NCI-H1694 (cell line): ENCODE measurements around the gene RGS7.

Source experiments
- DNase-seq: peaks from one replicate; lab custom pipeline; 2025; lab: John Stamatoyannopoulos, UW

RGS7 gene

DNA sequence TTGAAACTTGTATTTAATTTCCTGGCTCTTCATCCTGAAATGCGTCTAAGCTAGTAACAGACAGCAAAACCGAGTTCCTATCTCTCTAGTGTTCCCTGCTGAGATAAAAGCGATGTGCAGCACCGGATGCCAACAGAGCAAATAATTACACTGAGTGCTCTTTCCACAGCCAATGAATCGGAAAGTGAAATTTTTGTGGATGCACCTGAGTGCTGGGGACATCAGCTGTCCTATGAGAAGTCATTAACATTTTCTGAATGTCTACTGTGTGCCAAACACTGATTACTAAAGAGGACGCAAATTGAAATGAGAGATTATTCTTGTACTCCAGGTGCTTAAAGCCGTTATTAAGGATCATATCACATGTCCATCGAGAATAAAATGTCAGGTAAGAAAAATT, 278.0 kb downstream of the RGS7 start:
- no peak for DNase-seq

DNA sequence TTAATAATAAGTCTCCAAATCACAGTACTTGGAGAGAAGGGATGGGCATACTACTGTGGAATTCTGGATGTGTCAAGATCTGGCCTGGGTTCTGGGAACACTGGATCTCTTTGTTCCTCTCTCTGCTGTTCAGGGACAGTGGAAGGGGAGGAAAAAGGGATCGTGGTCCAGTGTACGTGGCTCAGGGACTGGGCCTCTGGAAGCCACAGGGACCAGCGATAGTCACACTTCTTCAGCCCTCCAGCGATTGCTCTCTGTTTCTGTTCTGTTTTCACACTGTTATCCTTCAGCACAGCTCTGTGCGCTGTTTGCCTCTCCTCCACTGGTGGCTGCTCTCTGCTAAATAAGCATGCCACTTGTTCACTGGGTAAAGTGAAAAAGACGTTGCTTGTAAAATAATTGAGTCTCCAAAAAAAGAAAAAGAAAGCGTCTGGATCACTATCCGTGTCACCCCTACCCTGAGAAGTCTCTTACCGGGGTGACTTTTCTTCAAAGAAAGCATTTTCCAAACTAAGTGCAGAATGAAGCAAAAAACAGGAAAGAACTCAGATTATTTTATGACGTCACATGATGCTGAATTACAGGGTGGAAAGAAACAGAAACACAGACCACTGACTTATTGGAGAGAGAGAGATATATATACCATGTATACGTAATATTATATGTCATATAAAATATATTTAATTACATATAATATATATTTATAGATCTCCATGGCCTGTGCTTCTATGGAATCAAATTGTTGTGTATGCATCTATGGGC, 279.4 kb downstream of the RGS7 start:
- no peak for DNase-seq

DNA sequence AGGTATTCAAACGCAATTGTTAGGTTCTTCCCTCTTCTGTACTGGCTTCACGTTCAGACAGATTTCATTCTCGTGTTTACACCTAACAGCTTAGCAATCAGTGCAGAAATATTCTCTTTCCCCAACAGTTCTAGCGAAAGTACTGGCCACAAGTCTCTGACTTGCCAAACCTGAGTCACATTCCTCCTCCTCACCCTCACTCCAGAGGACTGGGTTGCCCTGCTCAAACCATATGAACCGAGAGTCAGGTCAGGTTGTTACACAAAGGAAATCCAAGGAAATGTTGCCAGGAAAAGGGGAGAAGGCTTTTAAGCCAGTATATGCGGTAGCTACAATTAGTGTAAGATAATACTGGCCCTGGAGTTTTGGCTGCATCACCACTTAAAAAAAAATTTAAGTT, 282.5 kb downstream of the RGS7 start:
- DNase-seq, result no peak

DNA sequence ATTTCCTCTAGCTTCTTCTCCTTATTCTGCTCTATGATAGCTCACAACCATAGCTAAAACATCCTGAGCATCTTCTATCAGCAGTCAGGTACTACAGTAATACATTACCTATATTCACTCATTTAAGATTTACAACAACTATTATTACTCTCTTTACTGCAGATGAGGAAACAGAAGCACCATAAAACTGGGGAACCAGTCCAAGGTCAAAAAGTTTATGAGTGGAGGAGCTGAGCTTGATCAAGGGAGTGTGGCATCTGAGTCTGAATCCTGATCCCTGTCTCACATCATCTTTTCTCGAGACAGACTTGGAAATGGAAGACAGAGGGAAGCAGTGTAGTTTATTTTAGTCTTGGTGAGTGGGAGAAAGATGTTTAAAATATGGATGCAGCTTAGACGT, 288.6 kb downstream of the RGS7 start:
- no peak for DNase-seq

DNA sequence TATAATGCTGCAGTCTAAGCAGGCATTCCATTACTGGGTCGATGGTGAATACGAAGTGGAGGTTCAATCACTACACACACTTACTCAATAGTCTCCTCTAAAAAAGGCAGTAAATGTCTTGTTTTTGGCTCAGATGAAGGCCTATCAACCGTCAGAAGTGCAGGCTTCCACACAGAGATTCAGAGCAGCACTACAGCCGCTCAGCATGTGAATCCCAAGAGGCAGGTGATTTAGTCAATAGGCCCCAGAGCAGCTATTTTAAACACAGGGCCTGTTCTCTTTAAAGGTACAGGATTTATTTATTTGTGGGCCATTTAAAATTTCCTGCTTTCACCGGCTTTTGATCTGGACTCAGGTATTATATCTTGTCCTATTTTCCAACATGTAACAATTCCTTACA, 293.7 kb downstream of the RGS7 start:
- DNase-seq, result no peak

DNA sequence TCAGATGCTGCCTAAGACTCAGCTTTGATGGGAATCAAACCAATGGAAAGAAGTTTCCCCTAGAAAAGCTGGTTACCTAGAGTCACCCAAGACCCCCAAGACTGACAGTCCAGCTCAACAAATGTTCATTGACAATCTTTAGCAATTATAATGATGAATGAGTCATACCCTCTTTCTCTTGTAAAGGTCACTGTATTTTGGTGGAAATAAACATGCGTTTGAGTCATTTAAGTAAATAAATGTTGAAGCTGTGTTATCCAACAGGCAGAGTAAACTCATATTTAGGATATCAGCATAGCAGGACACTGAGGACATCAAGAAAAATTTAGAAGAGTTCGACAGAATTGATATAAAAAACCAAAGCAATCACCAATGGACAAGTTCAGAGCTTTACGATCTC, 295.9 kb downstream of the RGS7 start:
- no peak for DNase-seq

DNA sequence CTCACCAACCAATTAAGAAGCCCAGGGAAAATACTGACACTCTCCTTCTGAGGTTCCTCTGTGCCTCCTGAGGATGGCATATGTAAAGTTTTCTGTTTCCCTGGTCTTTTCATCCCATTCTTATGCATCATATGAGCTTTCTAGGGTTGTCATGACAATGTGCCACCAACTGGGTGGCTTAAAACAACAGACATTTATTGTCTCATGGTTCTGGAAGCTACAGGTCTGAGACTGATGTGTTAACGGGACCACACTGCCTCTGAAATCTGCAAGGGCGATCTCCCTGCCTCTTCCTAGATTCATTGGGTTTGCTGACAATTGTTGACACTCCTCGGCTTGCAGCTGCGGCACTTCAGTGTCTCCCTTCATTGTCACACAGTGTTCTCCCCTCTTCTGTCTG, 308.4 kb downstream of the RGS7 start:
- no peak for DNase-seq

DNA sequence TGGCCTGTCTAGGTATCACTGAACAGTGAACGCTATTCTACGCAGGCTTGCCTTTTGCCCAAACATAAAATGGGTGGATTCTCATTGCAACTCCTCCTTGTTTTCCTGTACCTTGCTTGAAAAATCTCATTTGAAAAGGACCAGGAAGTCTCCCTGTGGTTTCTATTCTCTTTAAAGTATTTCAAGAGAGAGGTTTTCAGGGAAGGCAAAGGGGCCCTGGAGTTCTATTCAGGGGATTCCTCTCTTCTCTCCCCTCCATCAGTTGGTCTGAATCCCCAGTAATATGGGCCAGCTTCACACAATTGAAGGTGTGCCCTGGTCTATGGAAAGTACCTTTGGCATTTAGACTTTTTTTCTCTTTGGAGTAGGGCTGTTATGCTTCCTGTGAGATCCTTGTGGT, 311.3 kb downstream of the RGS7 start:
- no peak for DNase-seq

DNA sequence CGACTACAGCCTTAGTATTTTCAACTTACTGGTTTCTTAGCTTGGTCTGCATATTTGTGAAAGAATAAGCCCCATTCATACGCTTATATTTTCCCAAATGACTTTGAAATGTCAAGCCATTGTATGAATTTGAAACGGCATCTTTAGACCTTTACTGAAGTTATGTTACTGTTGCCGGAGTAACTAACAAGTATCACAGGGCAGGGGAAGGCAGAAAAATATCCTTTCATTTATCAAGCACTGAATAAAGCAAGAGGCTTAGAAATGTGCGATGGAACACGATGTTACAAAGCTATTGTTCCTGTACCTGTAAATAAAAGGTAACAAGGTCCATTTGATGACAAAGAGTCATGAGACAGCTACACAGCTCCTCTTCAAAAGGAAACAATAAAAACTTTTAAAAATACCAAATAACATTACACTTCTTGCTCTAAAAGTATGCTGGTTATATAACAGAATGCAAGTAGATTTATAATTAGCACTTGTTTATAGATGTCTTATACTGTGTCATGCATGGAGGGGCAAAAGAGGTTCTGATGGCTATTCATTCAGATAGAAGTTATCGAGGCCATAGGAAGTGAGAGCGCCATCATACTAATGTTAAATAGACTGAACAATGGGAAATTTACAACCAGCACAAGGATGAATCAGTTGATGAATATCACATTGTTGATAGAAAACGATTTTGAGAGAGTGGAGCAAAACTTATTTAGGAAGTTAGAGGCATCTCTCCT, 322.6 kb downstream of the RGS7 start:
- DNase-seq, result no peak

DNA sequence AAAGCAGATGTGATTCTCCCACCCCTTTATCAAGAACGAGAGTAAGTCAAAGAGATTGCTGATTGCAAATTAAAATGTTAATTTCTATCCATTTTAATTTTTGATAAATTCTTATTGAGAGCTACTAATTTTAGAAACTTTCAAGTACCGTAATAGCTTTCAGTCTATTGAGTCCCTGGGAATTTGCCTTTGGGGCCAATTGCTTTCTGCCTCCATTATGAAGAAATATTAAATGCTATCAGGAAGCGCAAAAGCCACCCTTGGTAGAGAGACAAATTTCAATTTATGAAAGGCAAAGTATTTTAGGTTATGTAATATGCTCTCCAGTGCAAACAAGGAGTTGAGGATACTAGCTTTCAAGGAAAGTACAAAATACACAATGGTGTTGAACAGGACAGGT, 332.2 kb downstream of the RGS7 start:
- DNase-seq, result no peak

DNA sequence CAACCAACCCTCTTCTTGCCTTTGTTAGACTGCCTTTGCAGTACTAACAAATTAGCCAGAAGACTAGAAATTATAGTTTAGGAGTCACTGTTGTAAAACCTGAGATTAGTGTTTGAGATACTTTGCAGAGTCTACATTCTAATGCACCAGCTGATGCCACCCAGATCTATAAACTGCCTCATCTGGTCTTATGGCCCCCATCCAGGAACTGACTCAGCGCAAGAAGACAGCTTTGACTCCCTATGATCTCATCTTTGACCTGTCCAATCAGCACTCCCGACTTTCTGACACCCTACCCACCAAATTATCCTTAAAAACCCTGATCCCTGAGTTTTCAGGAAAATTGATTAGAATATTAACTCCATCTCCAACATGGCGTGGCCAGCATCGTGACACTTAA, 334.6 kb downstream of the RGS7 start:
- DNase-seq, result no peak

DNA sequence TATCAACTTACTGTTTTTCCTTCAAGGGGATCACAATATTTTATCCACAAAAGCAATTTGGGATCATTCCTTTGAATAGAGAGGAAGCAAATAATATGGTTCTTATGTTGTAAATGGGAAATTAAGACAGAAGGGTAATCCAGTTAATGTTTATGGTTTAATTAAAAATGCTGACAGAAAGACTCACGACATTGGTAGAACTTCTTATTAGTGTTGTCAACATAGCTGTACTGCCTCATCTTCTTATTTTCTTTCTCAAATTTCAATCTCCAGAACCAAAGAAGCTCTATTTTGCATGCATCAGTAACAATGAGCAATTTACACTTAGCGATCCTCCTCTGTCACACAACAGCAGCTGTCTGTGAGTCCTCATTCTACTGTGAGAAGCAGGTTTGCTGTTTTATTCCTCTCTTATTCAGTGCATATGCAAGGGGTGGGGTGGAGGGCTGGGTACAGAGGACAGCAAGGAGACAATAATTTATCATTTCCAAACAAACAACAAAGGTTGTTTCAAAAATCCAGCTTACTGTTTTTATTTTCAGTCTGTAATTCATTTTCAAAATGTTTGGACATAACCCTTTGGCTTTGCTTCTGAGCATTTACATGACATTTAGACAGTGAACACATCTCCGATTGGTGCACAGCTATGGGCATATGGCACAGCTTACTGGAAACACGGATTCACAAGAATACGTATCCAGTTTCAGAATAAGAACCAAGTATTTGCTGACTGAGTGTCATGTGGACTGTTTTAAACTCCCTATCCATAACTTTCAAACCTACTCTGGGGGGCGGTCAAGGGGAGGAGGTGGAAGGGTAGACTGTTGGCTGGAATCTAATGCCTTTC, 335.9 kb downstream of the RGS7 start:
- peak; percentile 40 for DNase-seq

DNA sequence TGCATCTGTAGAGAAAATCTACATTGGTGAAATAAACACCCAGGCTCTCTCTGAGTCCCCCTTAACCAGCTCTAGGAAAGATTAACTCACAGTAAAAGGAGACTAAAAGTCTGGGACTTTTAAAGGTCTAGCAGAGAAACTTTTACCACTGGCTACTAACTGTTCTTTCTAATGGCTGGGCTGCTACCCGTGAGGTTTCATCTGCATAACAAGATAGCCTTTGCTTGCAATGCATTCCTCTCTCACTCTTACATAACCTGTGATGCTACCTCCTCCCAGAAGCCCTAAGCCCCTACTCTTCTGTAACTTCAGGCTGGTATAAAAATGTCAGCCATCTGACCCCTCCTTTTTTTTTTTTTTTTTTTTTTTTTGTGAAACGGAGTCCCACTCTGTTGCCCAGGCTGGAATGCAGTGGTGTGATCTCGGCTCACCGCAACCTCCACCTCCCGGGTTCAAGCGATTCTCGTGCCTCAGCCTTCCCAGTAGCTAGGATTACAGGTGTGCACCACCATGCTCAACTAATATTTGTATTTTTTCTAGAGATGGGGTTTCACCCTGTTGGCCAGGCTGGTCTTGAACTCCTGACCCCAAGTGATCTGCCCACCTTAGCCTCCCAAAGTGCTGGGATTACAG, 344.2 kb downstream of the RGS7 start:
- DNase-seq, result no peak

DNA sequence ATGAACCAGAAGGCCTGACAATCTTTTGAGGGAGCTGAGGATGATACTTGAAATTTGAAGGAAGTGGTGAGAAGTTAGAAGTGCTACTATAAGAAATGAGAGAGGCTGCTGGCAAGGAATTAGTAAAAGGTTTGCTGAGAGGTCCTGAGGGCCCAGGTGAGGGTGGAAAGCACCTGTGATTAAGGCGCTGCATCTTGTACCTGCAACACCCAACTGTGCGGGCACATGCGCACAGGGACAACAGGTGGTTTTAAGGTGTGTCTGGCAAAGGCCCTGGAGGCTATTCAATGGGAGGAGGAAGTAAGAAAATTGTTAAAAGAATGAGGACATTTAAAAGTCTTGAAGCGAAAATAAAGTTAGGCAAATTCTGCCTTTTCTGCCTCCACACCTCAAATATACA, 349.3 kb downstream of the RGS7 start:
- no peak for DNase-seq

DNA sequence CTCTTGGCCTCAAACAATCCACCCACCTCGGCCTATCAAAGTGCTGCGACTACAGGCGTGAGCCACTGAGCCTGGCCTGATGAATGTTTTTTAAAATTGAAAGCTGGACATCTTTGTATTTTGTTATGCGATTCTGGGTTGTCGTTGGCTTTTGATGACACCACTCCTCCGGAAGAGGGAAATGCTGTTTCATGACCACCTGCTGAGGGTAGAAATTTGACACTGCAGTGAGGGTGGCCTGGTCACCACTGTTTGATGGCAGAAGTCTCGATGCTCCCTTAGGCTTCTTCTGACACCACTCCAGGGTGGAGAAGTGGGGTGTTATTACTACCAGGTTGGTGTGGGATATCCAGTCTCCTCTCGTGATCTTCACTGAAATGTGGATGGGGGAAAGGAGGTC, 357.2 kb downstream of the RGS7 start:
- no peak for DNase-seq

DNA sequence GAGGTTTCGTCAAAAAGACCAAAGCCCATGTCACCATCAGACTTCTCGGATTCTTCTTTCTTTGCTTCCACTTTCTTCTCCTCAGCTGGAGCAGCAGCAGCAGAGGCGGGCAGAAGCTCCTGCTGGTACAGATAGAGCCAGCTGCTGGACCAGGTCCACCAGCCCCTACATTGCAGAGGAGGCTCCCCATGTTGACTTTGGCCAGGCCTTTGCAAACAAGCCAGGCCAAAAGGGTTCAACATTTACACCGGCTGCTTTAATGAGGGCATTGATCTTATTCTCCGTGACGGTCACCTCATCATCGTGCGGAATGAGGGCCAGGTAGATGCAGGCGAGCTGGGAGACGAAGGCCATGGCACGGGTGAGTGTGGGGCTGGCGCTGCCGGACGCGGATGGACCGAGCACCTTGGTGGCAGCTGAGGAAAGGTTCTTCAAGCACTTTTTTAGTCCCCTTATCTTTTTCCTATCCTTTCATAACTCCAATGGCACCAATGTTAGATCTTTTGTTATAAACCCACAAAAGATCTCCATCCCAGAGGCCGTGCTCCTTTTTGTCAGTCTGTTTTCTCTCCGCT, 358.5 kb downstream of the RGS7 start:
- DNase-seq, result no peak

DNA sequence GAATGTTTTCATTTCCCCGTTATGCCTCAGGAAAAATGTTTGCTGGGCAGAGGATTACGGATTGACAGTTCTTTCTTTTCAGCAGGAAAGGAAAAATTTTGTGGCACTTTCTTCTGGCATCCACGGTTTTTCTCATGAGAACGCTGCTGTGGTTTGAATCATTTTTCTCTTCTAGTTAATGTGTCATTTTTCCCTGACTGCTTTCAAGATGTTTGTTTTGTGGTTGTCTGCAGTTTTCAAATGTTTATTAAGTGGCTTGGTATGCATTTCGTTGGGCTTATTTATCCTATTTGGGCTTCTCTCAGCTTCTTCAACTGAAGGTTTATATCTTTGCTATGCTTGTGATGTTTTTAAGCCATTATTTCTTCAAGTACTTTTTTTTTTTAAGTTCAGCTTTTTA, 359.0 kb downstream of the RGS7 start:
- no peak for DNase-seq

DNA sequence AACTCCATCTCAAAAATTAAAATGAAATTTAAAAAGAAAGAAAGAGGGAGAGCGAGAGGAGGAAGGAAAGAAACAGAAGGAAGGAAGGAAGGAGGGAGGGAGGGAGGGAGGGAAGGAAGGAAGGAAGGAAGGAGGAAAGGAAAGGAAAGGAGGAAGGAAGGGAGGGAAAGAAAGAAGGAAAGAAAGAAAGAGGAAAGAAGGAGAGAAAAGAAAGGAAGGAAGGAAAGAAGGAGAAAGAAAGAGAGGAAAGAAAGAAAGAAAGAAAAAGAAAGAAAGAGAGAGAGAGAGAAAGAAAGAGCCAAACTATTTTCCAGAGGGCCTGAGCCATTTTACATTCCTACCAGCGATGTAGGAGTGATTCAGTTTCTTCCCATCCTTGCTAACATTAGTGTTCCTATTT, 364.0 kb downstream of the RGS7 start:
- no peak for DNase-seq

DNA sequence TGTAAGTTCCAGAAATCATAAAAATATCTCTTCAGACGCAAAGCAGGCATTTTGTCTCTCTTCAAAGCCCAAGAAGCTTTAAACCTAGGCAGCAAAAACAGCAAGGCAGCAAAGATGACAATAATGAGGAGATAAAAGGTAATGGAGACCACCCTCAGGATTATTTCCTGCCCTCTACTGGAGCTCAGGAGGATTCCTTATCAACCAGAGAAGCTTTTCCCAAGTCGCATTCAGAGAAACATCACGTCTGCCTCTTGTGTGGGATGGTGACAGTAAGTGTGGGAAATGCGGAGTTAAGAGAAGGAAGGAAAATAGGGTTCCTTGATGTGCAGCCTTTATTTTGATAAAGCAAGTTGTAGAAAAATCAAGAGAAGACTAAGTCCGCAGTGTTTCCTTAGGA, 365.8 kb downstream of the RGS7 start:
- no peak for DNase-seq

DNA sequence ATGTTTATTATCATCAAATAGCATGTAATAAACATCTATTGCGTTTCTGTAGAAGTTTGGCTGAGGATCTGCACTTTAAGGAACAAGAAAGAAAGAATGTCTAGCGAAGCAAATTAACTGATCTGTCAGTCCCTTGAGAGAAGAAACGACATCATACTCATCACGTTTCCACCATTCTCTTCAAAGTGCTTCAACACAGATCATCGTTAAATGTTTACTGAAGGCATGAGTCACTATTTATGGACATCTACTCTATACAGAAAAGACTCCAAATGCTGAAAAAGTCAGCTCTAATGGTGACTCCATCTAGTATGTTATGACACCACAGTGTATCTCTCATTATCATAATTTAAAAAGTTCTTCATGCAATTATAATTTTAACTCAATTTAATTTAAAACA, 369.1 kb downstream of the RGS7 start:
- no peak for DNase-seq

DNA sequence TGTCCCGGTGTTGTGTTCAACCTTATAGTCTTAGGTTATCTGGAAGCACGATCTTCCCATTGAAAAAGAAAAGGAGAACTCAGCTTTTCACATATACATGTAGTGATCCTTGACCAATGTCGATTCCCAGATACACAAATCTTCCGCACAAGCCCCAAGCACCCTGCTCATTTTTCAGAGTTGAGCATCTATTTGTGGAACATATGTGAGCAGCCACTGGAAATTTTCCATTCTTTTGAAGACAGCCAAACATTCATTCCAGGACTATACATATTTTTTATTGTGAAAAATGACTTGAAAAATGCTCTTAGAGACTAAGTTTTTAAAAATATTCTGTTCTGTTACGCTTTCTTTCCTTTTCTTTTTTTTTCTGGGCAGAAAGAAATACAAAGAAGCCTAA, 371.9 kb downstream of the RGS7 start:
- DNase-seq, result no peak

DNA sequence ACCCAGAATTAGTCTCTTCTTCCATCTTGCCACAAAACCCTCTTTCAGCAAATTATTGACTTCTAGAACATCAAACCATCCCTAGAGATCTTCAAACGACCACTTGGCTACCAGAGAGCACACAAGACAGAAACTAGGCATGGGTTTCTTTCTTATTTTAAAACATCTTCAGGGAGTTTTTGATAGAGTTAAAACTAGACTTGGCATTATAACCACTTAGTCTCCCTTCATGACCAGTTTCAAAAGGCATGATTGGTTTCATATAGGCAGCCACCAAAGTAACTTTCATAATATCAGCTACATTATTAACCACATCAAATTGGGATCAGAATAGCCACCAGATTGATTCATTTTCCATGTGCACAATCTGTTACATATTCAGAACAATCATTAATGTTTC, 376.7 kb downstream of the RGS7 start:
- no peak for DNase-seq
